ENCODE results near the gene SEMA6B.
A peak's percentile ranks its signal among the peaks of the same experiment; 100 is the strongest.

The SEMA6B gene

GRCh38 chr19:4589579-4590410 is 30.3 kb upstream of the SEMA6B start:
- peak; percentile 50 for TF ChIP-seq CTCF (IDR thresholded peaks at IDR 0.05; ENCODE audit: control extremely low read depth, extremely low read depth, low read depth, missing control alignments)
- POLR2A ChIA-PET: no interaction called here
- peak; percentile 70 for DNase-seq (ENCODE audit: extremely low spot score)

GRCh38 chr19:4588291-4588761 is 28.8 kb upstream of the SEMA6B start:
- POLR2A ChIA-PET: no interaction called here
- no peak for TF ChIP-seq CTCF (IDR thresholded peaks at IDR 0.05; ENCODE audit: control extremely low read depth, extremely low read depth, low read depth, missing control alignments)
- DNase-seq (ENCODE audit: extremely low spot score): no peak
- CTCF ChIA-PET: interaction anchor here (1.2 to 5.2 kb wide), 4 partner anchors 21 to 63 kb away, joined by 3 to 34 read pairs (median 8); no protein-coding TSS in a partner anchor

More at GRCh38 chr19:4589579-4590410, 30.3 kb upstream of the SEMA6B start:
- CTCF ChIA-PET: interaction anchor here (1.0 to 5.2 kb wide), 12 partner anchors 9 to 65 kb away, joined by 3 to 34 read pairs (median 6); no protein-coding TSS in a partner anchor

- ChIA-PET CTCF (interaction anchor here (1.1 to 5.2 kb wide), 6 partner anchors 11 to 63 kb away, joined by 3 to 34 read pairs (median 4); partner anchors contain the start of gene SEMA6B), POLR2A (no interaction called here)
- no peak for DNase-seq (ENCODE audit: extremely low spot score)
- no peak for TF ChIP-seq CTCF (IDR thresholded peaks at IDR 0.05; ENCODE audit: control extremely low read depth, extremely low read depth, low read depth, missing control alignments)
These were observed 28.0 kb upstream of the SEMA6B start for GRCh38 chr19:4587527-4587926.

- ChIA-PET CTCF (interaction anchor here (1.1 to 5.2 kb wide), 5 partner anchors 11 to 62 kb away, joined by 3 to 34 read pairs (median 6); partner anchors contain the start of gene SEMA6B), POLR2A (no interaction called here)
- no peak for DNase-seq (ENCODE audit: extremely low spot score)
These were observed 27.2 kb upstream of the SEMA6B start for GRCh38 chr19:4586691-4587090.

GRCh38 chr19:4586245-4586644 is 26.8 kb upstream of the SEMA6B start:
- ChIA-PET POLR2A (no interaction called here), CTCF (interaction anchor here (1.3 to 5.2 kb wide), 3 partner anchors 10 to 50 kb away, joined by 6 to 34 read pairs (median 6); no protein-coding TSS in a partner anchor)
- DNase-seq (ENCODE audit: extremely low spot score): no peak
- no peak for TF ChIP-seq CTCF (IDR thresholded peaks at IDR 0.05; ENCODE audit: control extremely low read depth, extremely low read depth, low read depth, missing control alignments)

More at GRCh38 chr19:4586691-4587090, 27.2 kb upstream of the SEMA6B start:
- no peak for TF ChIP-seq CTCF (IDR thresholded peaks at IDR 0.05; ENCODE audit: control extremely low read depth, extremely low read depth, low read depth, missing control alignments)

- CTCF ChIA-PET: interaction anchor here (1.3 to 5.2 kb wide), 6 partner anchors 9 to 51 kb away, joined by 5 to 34 read pairs (median 6); no protein-coding TSS in a partner anchor
- TF ChIP-seq CTCF (IDR thresholded peaks at IDR 0.05; ENCODE audit: control extremely low read depth, extremely low read depth, low read depth, missing control alignments): no peak
- POLR2A ChIA-PET: no interaction called here
- DNase-seq (ENCODE audit: extremely low spot score): no peak
These were observed 26.1 kb upstream of the SEMA6B start for GRCh38 chr19:4585556-4585955.
